OCI-LY1 (cell line): ENCODE data around the gene B4GALT1.

ENCODE experiments used
- EZH2 ChIP-seq: fragments of 200-600 bp; sonication (generic), shearing (Covaris generic); IDR thresholded peaks from 2 replicates; pipeline ENCODE4 v1.8.0; 2017; ENCODE audit warnings: borderline replicate concordance, mixed run types, mild to moderate bottlenecking, antibody characterized with exemption, low read length, moderate library complexity, mixed read lengths
- TF ChIP-seq, protein P1 (sequence below): fragments of 200-600 bp; sonication (generic), shearing (Covaris generic); IDR thresholded peaks from 2 replicates; pipeline ENCODE4 v1.5.1; 2017; ENCODE audit warnings: mild to moderate bottlenecking, antibody characterized with exemption, low read length, moderate library complexity, mixed read lengths

DNA sequence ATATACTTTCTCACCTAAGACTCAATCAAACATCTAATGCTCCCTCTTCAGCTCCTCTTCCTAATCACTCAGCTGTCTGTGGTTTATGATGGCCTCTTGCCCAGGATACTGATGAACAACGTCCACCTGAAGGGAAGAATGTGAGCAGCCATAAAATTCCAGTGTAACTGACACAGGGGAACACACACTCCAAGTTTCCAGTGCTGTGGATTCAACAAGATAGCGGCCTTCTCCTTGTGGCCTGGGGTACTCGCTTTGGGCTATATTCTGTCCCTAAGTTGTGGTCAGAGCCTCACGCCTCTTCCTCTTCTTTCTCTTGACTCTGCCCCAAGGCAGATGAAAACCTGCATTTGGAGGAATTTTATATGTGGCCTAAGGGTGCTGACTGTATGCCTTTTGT lies 11.7 kb downstream of the B4GALT1 start:
- TF ChIP-seq, protein P1, sequence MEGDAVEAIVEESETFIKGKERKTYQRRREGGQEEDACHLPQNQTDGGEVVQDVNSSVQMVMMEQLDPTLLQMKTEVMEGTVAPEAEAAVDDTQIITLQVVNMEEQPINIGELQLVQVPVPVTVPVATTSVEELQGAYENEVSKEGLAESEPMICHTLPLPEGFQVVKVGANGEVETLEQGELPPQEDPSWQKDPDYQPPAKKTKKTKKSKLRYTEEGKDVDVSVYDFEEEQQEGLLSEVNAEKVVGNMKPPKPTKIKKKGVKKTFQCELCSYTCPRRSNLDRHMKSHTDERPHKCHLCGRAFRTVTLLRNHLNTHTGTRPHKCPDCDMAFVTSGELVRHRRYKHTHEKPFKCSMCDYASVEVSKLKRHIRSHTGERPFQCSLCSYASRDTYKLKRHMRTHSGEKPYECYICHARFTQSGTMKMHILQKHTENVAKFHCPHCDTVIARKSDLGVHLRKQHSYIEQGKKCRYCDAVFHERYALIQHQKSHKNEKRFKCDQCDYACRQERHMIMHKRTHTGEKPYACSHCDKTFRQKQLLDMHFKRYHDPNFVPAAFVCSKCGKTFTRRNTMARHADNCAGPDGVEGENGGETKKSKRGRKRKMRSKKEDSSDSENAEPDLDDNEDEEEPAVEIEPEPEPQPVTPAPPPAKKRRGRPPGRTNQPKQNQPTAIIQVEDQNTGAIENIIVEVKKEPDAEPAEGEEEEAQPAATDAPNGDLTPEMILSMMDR, result no peak
- TF ChIP-seq EZH2, result no peak
